Erythroblast (primary cell): ENCODE results near the gene GNAZ.

Experiments
- GATA1 ChIP-seq: IDR thresholded peaks from 2 replicates; pipeline ENCODE4 v1.6.1; 2011; ENCODE audit warnings: low read depth, mild to moderate bottlenecking, control low read depth, low read length, moderate library complexity
- POLR2A ChIP-seq: IDR thresholded peaks from 2 replicates; pipeline ENCODE4 v1.6.1; 2011; ENCODE audit warnings: mild to moderate bottlenecking, low read length

GRCh38 chr22:23168391-23169042 is 98.2 kb downstream of the GNAZ start:
- TF ChIP-seq POLR2A (no peak), GATA1 (no peak)
